Muscle of back (tissue), 11 donors: ENCODE measurements around the gene ATXN7L2. TPM values are rescaled to one million over a fixed set of nuclear protein-coding genes. Genes with fewer than 3 reads are reported as not detected.
A peak's percentile ranks its signal among the peaks of the same experiment; 100 is the strongest.

Experiments used
- DNase-seq, 3 donors: peaks; one replicate each; pipeline versions ENCODE4 v3.0.0 to v3.0.0-alpha.2; 2013
- polyA plus RNA-seq, 10 donors: library from polyadenylated mRNA; unstranded; fragments of 120-200 nt; gene quantifications; one replicate each; pipeline ENCODE4 v1.2.1, GENCODE V29; 2013; ENCODE audit not compliant: insufficient read length in 10 of 10

The ATXN7L2 gene
- polyA plus RNA-seq, 10 donors, result 11.8 to 32.9 (median 20.8) TPM

GRCh38 chr1:109523706-109524105 is 40.0 kb downstream of the ATXN7L2 start:
- no peak for DNase-seq

GRCh38 chr1:109527098-109527811 is 43.5 kb downstream of the ATXN7L2 start:
- no peak for DNase-seq

- no peak for DNase-seq
These were observed 44.4 kb downstream of the ATXN7L2 start for GRCh38 chr1:109527846-109528695.

GRCh38 chr1:109528712-109529111 is 45.0 kb downstream of the ATXN7L2 start:
- DNase-seq, result no peak

- peak; percentile 56 to 75 (median 60) for DNase-seq
These were observed 46.3 kb downstream of the ATXN7L2 start for GRCh38 chr1:109529881-109530456.

- DNase-seq, result peak; percentile 60 to 84 (median 67)
These were observed 46.9 kb downstream of the ATXN7L2 start for GRCh38 chr1:109530457-109531087.

- no peak for DNase-seq
These were observed 47.7 kb downstream of the ATXN7L2 start for GRCh38 chr1:109531380-109531779.

- DNase-seq, result no peak
These were observed 48.2 kb downstream of the ATXN7L2 start for GRCh38 chr1:109531826-109532364.

GRCh38 chr1:109532365-109533136 is 48.8 kb downstream of the ATXN7L2 start:
- peak; percentile 76 to 90 (median 87) for DNase-seq

GRCh38 chr1:109534307-109534858 is 50.7 kb downstream of the ATXN7L2 start:
- no peak for DNase-seq

GRCh38 chr1:109535481-109535880 is 51.8 kb downstream of the ATXN7L2 start:
- DNase-seq, result no peak

GRCh38 chr1:109535971-109536491 is 52.3 kb downstream of the ATXN7L2 start:
- DNase-seq, result peak; percentile 49 to 80 (median 65)

- DNase-seq, result no peak
These were observed 53.9 kb downstream of the ATXN7L2 start for GRCh38 chr1:109537450-109538178.

GRCh38 chr1:109538827-109539555 is 55.3 kb downstream of the ATXN7L2 start:
- DNase-seq, result no peak

- DNase-seq, result no peak
These were observed 56.0 kb downstream of the ATXN7L2 start, which contains the start of gene GPR61 for GRCh38 chr1:109539676-109540075. TSS of gene GPR61 (plus strand) at chr1:109539872. CDS start at chr1:109543023, 3,151 bp downstream.

- no peak for DNase-seq
These were observed 57.4 kb downstream of the ATXN7L2 start for GRCh38 chr1:109541102-109541501.
